ENCODE measurements around the gene ECE2. TPM values are rescaled to one million over a fixed set of nuclear protein-coding genes. Genes with fewer than 3 reads are reported as not detected.

The ECE2 gene
- polyA plus RNA-seq, 1 of the 3 experiments (the other 2 are of a cell fraction), result 0.03 TPM

GRCh38 chr3:184255291-184256039 is 20.4 kb upstream of the ECE2 start (continued):
- TF ChIP-seq ZBTB33 (IDR thresholded peaks at IDR 0.05; ENCODE audit: borderline replicate concordance, low read depth) (no peak), FOSL2 (IDR thresholded peaks at IDR 0.05; ENCODE audit: borderline replicate concordance, low read depth) (no peak), PBX3 (IDR thresholded peaks at IDR 0.05) (no peak), MEF2A (IDR thresholded peaks at IDR 0.05; ENCODE audit: borderline replicate concordance, low read depth) (no peak), TAF1 (IDR thresholded peaks at IDR 0.05; ENCODE audit: borderline replicate concordance, low read depth, low read length) (no peak), GATA2 (CRISPR knock-in tag; IDR thresholded peaks at IDR 0.05) (no peak), MXI1 (IDR thresholded peaks at IDR 0.05; ENCODE audit: low read depth, low read length) (no peak), RCOR1 (IDR thresholded peaks at IDR 0.05; ENCODE audit: low read length) (no peak)

GRCh38 chr3:184257083-184257915 is 18.5 kb upstream of the ECE2 start:
- Histone ChIP-seq H3K36me3 (replicated peaks in 1 of 2; ENCODE audit: control insufficient read depth in 1 of 2, insufficient read depth in 2 of 2, low read length in 1 of 2) (no peaks in the 10 kb centered on the region), H3K4me1 (ENCODE audit: control insufficient read depth in 1 of 2, insufficient read depth in 2 of 2, low read depth in 1 of 2, low read length in 1 of 2) (peaks cover 0 to 17% of the 10 kb centered on the region in 2 experiments; a peak in 1 of 4 replicates), H3K27me3 (ENCODE audit: insufficient read depth) (no peaks in the 10 kb centered on the region), H3F3A (replicated peaks; ENCODE audit: insufficient read depth) (peaks cover 4% of the 10 kb centered on the region), H3K4me3 (ENCODE audit: low read depth in 2 of 2, low read length in 1 of 2) (no peak overlapping the region), H3K79me2 (ENCODE audit: insufficient read depth) (no peaks in the 10 kb centered on the region), H3K9ac (no peak overlapping the region), H4K20me1 (ENCODE audit: insufficient read depth) (peaks cover 24% of the 10 kb centered on the region), H2AFZ (ENCODE audit: low read depth) (no peak overlapping the region), H3K9me2 (no peaks in the 10 kb centered on the region), H3K27ac (ENCODE audit: low read depth in 2 of 2, low read length in 1 of 2) (no peak overlapping the region), H3K4me2 (no peak overlapping the region), H3K9me3 (no peaks in the 10 kb centered on the region)
- DNase-seq, result no peak
- ChIA-PET CTCF (interaction anchor here (0.7 to 1.9 kb wide), 3 partner anchors 27 to 339 kb away, joined by 4 to 7 read pairs (median 5); no protein-coding TSS in a partner anchor), POLR2A (no interaction called here)
- 90% methylated on average over 21 of the region's 23 CpGs for WGBS (ENCODE audit: low lambda C conversion rate)
- TF ChIP-seq GATA2 (CRISPR knock-in tag; IDR thresholded peaks at IDR 0.05) (no peak), ELF1 (IDR thresholded peaks at IDR 0.05) (no peak), MEF2A (IDR thresholded peaks at IDR 0.05; ENCODE audit: borderline replicate concordance, low read depth) (no peak), USF2 (IDR thresholded peaks at IDR 0.05; ENCODE audit: borderline replicate concordance, low read depth, low read length) (no peak), TCF12 (IDR thresholded peaks at IDR 0.05) (no peak), CTCF (IDR thresholded peaks at IDR 0.05) (no peak), NFIC (IDR thresholded peaks at IDR 0.05; ENCODE audit: borderline replicate concordance) (no peak)

All from SK-N-SH (cell line).